Fibroblast of lung (primary cell): Measurements from ENCODE around the gene PRPF31. TPM values are rescaled to one million over a fixed set of nuclear protein-coding genes. Genes with fewer than 3 reads are reported as not detected.

Source experiments
- DNase-seq, 2 donors: peaks; one replicate each; pipeline versions ENCODE4 v3.0.0 to v3.0.0-alpha.2; 2010; ENCODE audit warnings: low read depth in 2 of 2
- H2AFZ ChIP-seq: 2 replicates; pipeline ENCODE4 v1.5.1; 2012; ENCODE audit warnings: low read length, control low read depth, inconsistent platforms
- H3K27ac ChIP-seq: 2 replicates; pipeline ENCODE4 v1.5.1; 2011; ENCODE audit warnings: low read length, control low read depth; ENCODE audit not compliant: insufficient read depth
- H3K27me3 ChIP-seq: 2 replicates; pipeline ENCODE4 v1.5.1; 2011; ENCODE audit warnings: mild to moderate bottlenecking, low read length; ENCODE audit not compliant: control insufficient read depth, insufficient read depth
- H3K36me3 ChIP-seq: 2 replicates; pipeline ENCODE4 v1.5.1; 2011; ENCODE audit warnings: low read length; ENCODE audit not compliant: control insufficient read depth, insufficient read depth
- H3K4me1 ChIP-seq: 2 replicates; pipeline ENCODE4 v1.5.1; 2011; ENCODE audit warnings: low read length; ENCODE audit not compliant: control insufficient read depth, insufficient read depth; ENCODE audit errors: extremely low read depth
- H3K4me2 ChIP-seq: 2 replicates; pipeline ENCODE4 v1.5.1; 2011; ENCODE audit warnings: low read length, control low read depth; ENCODE audit not compliant: insufficient read depth; ENCODE audit errors: extremely low read depth
- H3K4me3 ChIP-seq, 4 experiments: fragments of 200-600 bp in 1 of 4; sonication (generic) in 1 of 4; replicated peaks in 1 of 4; 2 replicates each; pipeline ENCODE4 v1.5.1; 2011 to 2016; ENCODE audit warnings: low read length in 4 of 4, low read depth in 3 of 4, mild to moderate bottlenecking in 3 of 4, control low read depth in 2 of 4, inconsistent platforms in 1 of 4, mixed read lengths in 1 of 4; ENCODE audit not compliant: insufficient read depth in 1 of 4; ENCODE audit errors: control extremely low read depth in 1 of 4
- H3K79me2 ChIP-seq: 2 replicates; pipeline ENCODE4 v1.5.1; 2012; ENCODE audit warnings: mild to moderate bottlenecking, low read length, inconsistent platforms; ENCODE audit not compliant: control insufficient read depth, insufficient read depth
- H3K9ac ChIP-seq: 2 replicates; pipeline ENCODE4 v1.5.1; 2011; ENCODE audit warnings: mild to moderate bottlenecking, low read length, control low read depth; ENCODE audit not compliant: insufficient read depth
- H3K9me3 ChIP-seq: 2 replicates; pipeline ENCODE4 v1.5.1; 2012; ENCODE audit warnings: low read depth, low read length; ENCODE audit not compliant: control insufficient read depth, insufficient read depth
- H4K20me1 ChIP-seq: 2 replicates; pipeline ENCODE4 v1.5.1; 2011; ENCODE audit warnings: low read length; ENCODE audit not compliant: control insufficient read depth, insufficient read depth; ENCODE audit errors: extremely low read depth
- EZH2 ChIP-seq: IDR thresholded peaks from 2 replicates; pipeline ENCODE4 v1.5.1; 2012; ENCODE audit warnings: low read length, control low read depth, mild to moderate bottlenecking; ENCODE audit errors: missing control alignments
- polyA plus RNA-seq, 2 donors: library from polyadenylated mRNA; depleted of rRNA in 1 of 2; stranded (reverse) in 1 of 2; unstranded in 1 of 2; fragments of >200 nt; gene quantifications; 2 replicates each; pipeline ENCODE4 v1.2.1, GENCODE V29; 2011 to 2012; ENCODE audit warnings: missing spikeins in 1 of 2
- total RNA-seq: library from RNA; depleted of rRNA; stranded (reverse); fragments of >200 nt; gene quantifications from 2 replicates; pipeline ENCODE4 v1.2.1, GENCODE V29; 2014
- TF ChIP-seq, protein P1 (sequence below), 2 donors: IDR thresholded peaks in 1 of 2; conservative IDR thresholded peaks in 1 of 2; 1 replicate in 1 of 2; 2 replicates in 1 of 2; pipeline ENCODE4 v1.5.1; 2011 to 2012; ENCODE audit warnings: low read length in 2 of 2, control low read depth in 1 of 2, inconsistent platforms in 1 of 2, low read depth in 1 of 2, mild to moderate bottlenecking in 1 of 2

PRPF31 gene
- total and polyA plus RNA-seq, 2 donors (not counting 1 experiment from before 2014, with no cell fraction given): 45.2 to 48.7 TPM

DNA sequence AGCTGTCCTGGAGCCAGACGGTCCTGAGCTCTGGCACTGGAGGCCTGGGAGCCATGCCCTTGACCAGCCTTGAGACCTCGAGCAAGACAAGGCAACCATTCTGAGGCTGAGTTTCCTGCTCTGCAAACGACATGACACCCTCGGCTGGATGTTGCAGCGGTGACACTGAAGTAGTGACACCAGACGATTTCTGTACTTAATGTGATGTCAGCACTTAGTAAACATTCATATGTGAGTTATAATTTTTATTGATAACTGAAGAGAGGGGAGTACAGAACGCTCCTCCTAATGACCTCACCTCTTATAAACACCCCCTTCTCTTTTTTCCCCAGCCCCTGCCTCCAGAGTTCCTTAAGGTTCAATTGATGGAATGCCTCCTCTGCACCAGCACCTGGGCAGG is 7.1 kb upstream of the PRPF31 start:
- no peak overlapping the region for H3K9ac ChIP-seq
- no peak for TF ChIP-seq EZH2
- TF ChIP-seq, protein P1, sequence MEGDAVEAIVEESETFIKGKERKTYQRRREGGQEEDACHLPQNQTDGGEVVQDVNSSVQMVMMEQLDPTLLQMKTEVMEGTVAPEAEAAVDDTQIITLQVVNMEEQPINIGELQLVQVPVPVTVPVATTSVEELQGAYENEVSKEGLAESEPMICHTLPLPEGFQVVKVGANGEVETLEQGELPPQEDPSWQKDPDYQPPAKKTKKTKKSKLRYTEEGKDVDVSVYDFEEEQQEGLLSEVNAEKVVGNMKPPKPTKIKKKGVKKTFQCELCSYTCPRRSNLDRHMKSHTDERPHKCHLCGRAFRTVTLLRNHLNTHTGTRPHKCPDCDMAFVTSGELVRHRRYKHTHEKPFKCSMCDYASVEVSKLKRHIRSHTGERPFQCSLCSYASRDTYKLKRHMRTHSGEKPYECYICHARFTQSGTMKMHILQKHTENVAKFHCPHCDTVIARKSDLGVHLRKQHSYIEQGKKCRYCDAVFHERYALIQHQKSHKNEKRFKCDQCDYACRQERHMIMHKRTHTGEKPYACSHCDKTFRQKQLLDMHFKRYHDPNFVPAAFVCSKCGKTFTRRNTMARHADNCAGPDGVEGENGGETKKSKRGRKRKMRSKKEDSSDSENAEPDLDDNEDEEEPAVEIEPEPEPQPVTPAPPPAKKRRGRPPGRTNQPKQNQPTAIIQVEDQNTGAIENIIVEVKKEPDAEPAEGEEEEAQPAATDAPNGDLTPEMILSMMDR (conservative IDR thresholded peaks at IDR 0.05 in 1 of 2, IDR thresholded peaks at IDR 0.05 in 1 of 2; ENCODE audit: low read depth in 1 of 2, low read length in 2 of 2): no peak
- H3K36me3 ChIP-seq: peaks cover 12% of the 10 kb centered on the region
- H4K20me1 ChIP-seq: no peaks in the 10 kb centered on the region
- DNase-seq: no peak
- no peak overlapping the region for H2AFZ ChIP-seq
- peaks cover 3% of the 10 kb centered on the region for H3K79me2 ChIP-seq
- H3K27me3 ChIP-seq: no peaks in the 10 kb centered on the region
- H3K27ac ChIP-seq: no peak overlapping the region
- no peak overlapping the region for H3K4me2 ChIP-seq
- no peak overlapping the region for H3K4me3 ChIP-seq
- H3K9me3 ChIP-seq: no peaks in the 10 kb centered on the region
- H3K4me1 ChIP-seq: no peaks in the 10 kb centered on the region

DNA sequence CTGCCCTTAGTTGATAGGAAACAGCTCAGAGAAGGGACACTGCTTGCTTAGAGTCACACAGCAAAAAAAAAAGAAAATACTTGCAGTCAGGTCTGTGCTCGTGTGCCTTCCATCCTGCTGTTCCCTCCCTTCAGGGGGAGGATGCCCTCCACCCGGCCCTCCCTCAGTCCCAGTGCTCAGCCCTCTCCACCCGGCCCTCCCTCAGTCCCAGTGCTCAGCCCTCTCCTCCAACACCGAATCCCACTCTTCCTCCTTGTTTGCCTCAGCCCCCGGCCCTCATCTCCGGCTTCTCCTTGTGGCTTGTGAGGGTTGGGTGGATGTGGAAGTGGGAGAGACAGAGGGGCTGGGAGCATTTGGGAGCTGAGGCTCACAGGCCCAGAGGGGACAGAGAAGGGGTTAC is 5.9 kb upstream of the PRPF31 start:
- H3K4me2 ChIP-seq: no peak overlapping the region
- peaks cover 6% of the 10 kb centered on the region for H3K79me2 ChIP-seq
- no peak for TF ChIP-seq EZH2
- TF ChIP-seq, protein P1 (conservative IDR thresholded peaks at IDR 0.05 in 1 of 2, IDR thresholded peaks at IDR 0.05 in 1 of 2; ENCODE audit: low read depth in 1 of 2, low read length in 2 of 2): no peak
- H3K4me3 ChIP-seq: no peak overlapping the region
- no peak overlapping the region for H2AFZ ChIP-seq
- no peaks in the 10 kb centered on the region for H3K9me3 ChIP-seq
- H3K27me3 ChIP-seq: no peaks in the 10 kb centered on the region
- DNase-seq: no peak
- no peaks in the 10 kb centered on the region for H3K4me1 ChIP-seq
- H4K20me1 ChIP-seq: no peaks in the 10 kb centered on the region
- H3K36me3 ChIP-seq: peaks cover 15% of the 10 kb centered on the region
- H3K27ac ChIP-seq: no peak overlapping the region
- no peak overlapping the region for H3K9ac ChIP-seq

DNA sequence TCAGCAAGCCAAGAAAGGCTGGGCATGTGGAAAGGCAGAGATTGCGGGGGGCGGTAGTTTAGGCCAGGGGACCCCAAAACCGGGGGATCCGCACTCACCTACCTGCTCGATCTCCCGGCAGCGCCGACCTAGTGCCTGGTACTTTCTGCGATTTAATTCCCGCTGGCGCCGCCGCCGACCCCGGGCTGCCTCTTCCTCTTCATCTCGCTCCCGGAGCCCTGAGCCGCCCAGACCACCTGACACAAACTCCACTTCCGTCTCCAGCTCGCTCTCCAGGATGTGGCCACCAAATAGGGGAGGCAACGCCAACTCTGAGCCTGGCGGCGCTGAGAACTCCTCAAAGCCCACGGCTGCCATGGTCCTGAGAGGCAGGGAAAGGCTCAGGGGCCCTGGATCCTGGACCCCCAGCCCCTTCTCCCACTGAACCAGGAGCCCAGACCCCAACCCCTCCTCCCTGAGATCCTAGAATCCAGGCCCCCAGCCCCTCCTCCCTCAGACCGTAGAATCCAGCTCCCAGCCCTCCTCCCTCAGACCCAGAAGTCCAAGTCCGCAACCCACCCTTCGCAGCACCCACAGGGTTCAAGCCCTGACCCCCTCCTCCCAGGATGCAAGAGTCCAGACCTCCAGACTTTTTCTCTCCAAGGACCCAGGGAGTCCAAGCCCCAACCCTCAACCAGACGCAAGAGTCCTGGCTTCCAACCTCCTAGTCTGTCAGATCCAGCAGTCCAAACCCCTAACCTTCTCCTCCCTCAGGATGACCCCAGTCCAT is 1.0 kb upstream of the PRPF31 start:
- DNase-seq: peak; percentile 25 to 53
- Histone ChIP-seq H3K79me2 (peaks cover 22% of the 10 kb centered on the region), H3K27ac (peak overlapping the region; percentile 73)

More for the DNA sequence above, 1.0 kb upstream of the PRPF31 start:
- Histone ChIP-seq H3K4me2 (peak overlapping the region; percentile 99), H3K36me3 (peaks cover 8% of the 10 kb centered on the region), H3K27me3 (no peaks in the 10 kb centered on the region), H4K20me1 (no peaks in the 10 kb centered on the region), H3K9ac (peak overlapping the region; percentile 64), H3K4me1 (peaks cover 2% of the 10 kb centered on the region), H2AFZ (peak overlapping the region; percentile 56), H3K9me3 (no peaks in the 10 kb centered on the region), H3K4me3 (peak overlapping the region; percentile 49 to 97 (median 82))
- TF ChIP-seq EZH2: no peak
